HCT116 (cell line): ENCODE measurements around the gene DTNBP1. TPM values are rescaled to one million over a fixed set of nuclear protein-coding genes. Genes with fewer than 3 reads are reported as not detected.

ENCODE experiments used
- ATAC-seq: fragments of 200-7000 bp; cut with Tn5 transposase; 2 replicates; pipeline ENCODE4 v1.9.1; 2020; ENCODE audit warnings: mild to moderate bottlenecking, moderate library complexity
- BruUV-seq: library from RNA; stranded (reverse); fragments of 400-500 nt; replicated peaks from 2 replicates; lab custom pipeline; 2021; lab: Mats Ljungman, UMichigan
- CTCF ChIA-PET: fragments of 300-600 bp; sonication (Branson Sonifier 250); formaldehyde crosslinking; loops from one replicate; lab custom pipeline; 2021; ENCODE audit warnings: antibody characterized with exemption; lab: Charles Lee
- POLR2A ChIA-PET: fragments of 300-600, 350-600 bp; sonication (Branson Sonifier 250); formaldehyde crosslinking; loops from one replicate; lab custom pipeline; 2021; ENCODE audit warnings: antibody characterized with exemption; lab: Charles Lee
- RAD21 ChIA-PET, 2 experiments: fragments of 300-600 bp; sonication (Branson Sonifier 250); formaldehyde crosslinking; loops; one replicate each; lab custom pipeline; 2023; ENCODE audit warnings: low total read pairs in 2 of 2; ENCODE audit not compliant: uncharacterized antibody in 2 of 2, unreplicated experiment in 2 of 2, low non-redundant PET in 1 of 2; lab: Charles Lee
- DNase-seq: peaks from one replicate; pipeline ENCODE4 v3.0.0-alpha.2; 2010; ENCODE audit warnings: low read depth, low spot score
- H2AFZ ChIP-seq: fragments of 200-600 bp; shearing (Covaris generic), sonication (generic); 2 replicates; pipeline ENCODE4 v1.6.1; 2017; ENCODE audit warnings: low read depth, mixed run types, mixed read lengths, antibody characterized with exemption, low read length; ENCODE audit not compliant: poor library complexity, severe bottlenecking
- H3K27ac ChIP-seq: 2 replicates; pipeline ENCODE4 v1.5.1; 2012; ENCODE audit warnings: low read depth, low read length
- H3K27me3 ChIP-seq: fragments of 200-600 bp; sonication (generic); 2 replicates; pipeline ENCODE4 v1.6.1; 2016; ENCODE audit warnings: mixed run types, low read length, mixed read lengths; ENCODE audit not compliant: insufficient read depth
- H3K36me3 ChIP-seq, 2 experiments: fragments of 200-500 bp in 1 of 2; fragments of 200-600 bp in 1 of 2; sonication (Bioruptor generic) in 1 of 2; sonication (generic) in 1 of 2; 2 replicates each; pipeline versions ENCODE4 v1.5.1 to v1.6.1; 2014 to 2016; ENCODE audit warnings: low read length in 2 of 2, inconsistent platforms in 1 of 2, mixed read lengths in 1 of 2, mixed run types in 1 of 2; ENCODE audit not compliant: insufficient read depth in 2 of 2, control insufficient read depth in 1 of 2
- H3K4me1 ChIP-seq, 2 experiments: fragments of 200-600 bp in 1 of 2; sonication (generic) in 1 of 2; 2 replicates each; pipeline versions ENCODE4 v1.5.1 to v1.6.1; 2012 to 2017; ENCODE audit warnings: low read length in 2 of 2, inconsistent platforms in 1 of 2, mild to moderate bottlenecking in 1 of 2, mixed read lengths in 1 of 2, mixed run types in 1 of 2, moderate library complexity in 1 of 2; ENCODE audit not compliant: insufficient read depth in 2 of 2, control insufficient read depth in 1 of 2
- H3K4me2 ChIP-seq: fragments of 200-600 bp; sonication (generic); 2 replicates; pipeline ENCODE4 v1.6.1; 2017; ENCODE audit warnings: mixed run types, low read length, mixed read lengths
- H3K4me3 ChIP-seq, 2 experiments: fragments of 200-600 bp in 1 of 2; sonication (generic) in 1 of 2; replicated peaks in 1 of 2; 2 replicates each; pipeline ENCODE4 v1.5.1; 2011 to 2016; ENCODE audit warnings: low read length in 2 of 2, control low read depth in 1 of 2, low read depth in 1 of 2, mild to moderate bottlenecking in 1 of 2, mixed read lengths in 1 of 2, mixed run types in 1 of 2
- H3K79me2 ChIP-seq: fragments of 200-600 bp; sonication (generic); 2 replicates; pipeline ENCODE4 v1.6.1; 2017; ENCODE audit warnings: mild to moderate bottlenecking, mixed run types, low read length, moderate library complexity, mixed read lengths; ENCODE audit not compliant: insufficient read depth
- H3K9ac ChIP-seq: fragments of 200-600 bp; sonication (generic); 2 replicates; pipeline ENCODE4 v1.6.1; 2016; ENCODE audit warnings: low read length, mixed read lengths
- H3K9me2 ChIP-seq: fragments of 200-600 bp; sonication (generic), shearing (Covaris generic); 2 replicates; pipeline ENCODE4 v1.6.1; 2017; ENCODE audit warnings: mixed run types, mild to moderate bottlenecking, moderate library complexity; ENCODE audit not compliant: insufficient read depth
- H3K9me3 ChIP-seq, 2 experiments: fragments of 200-500 bp in 1 of 2; fragments of 200-600 bp in 1 of 2; sonication (Bioruptor generic) in 1 of 2; sonication (generic) in 1 of 2; 2 replicates each; pipeline ENCODE4 v1.6.1; 2014 to 2017; ENCODE audit warnings: low read length in 2 of 2, mixed read lengths in 2 of 2, inconsistent platforms in 1 of 2, low read depth in 1 of 2, mild to moderate bottlenecking in 1 of 2, mixed run types in 1 of 2, moderate library complexity in 1 of 2; ENCODE audit not compliant: control insufficient read depth in 1 of 2, insufficient read depth in 1 of 2
- H4K20me1 ChIP-seq: fragments of 200-600 bp; sonication (generic), shearing (Covaris generic); 2 replicates; pipeline ENCODE4 v1.6.1; 2017; ENCODE audit warnings: mixed run types, mild to moderate bottlenecking, moderate library complexity; ENCODE audit not compliant: insufficient read depth
- CBX3 ChIP-seq: IDR thresholded peaks from 2 replicates; pipeline ENCODE4 v1.6.1; 2012; ENCODE audit warnings: low read depth
- CEBPB ChIP-seq: IDR thresholded peaks from 2 replicates; pipeline ENCODE4 v1.6.1; 2012; ENCODE audit warnings: low read depth
- EGR1 ChIP-seq: IDR thresholded peaks from 2 replicates; pipeline ENCODE4 v1.6.1; 2012; ENCODE audit warnings: low read depth
- JUND ChIP-seq: IDR thresholded peaks from 2 replicates; pipeline ENCODE4 v1.6.1; 2012
- SRF ChIP-seq: IDR thresholded peaks from 2 replicates; pipeline ENCODE4 v1.6.1; 2012; ENCODE audit warnings: low read depth
- ZFX ChIP-seq: fragments of 450-650 bp; IDR thresholded peaks from 2 replicates; pipeline ENCODE4 v1.6.1; 2017
- ZNF274 ChIP-seq: fragments of 200-500 bp; sonication (Bioruptor generic); IDR thresholded peaks from 2 replicates; pipeline ENCODE4 v1.6.1; 2014; ENCODE audit warnings: mild to moderate bottlenecking, low read depth, low read length, inconsistent platforms
- intact Hi-C: fragments of 100-400 bp; cut with micrococcal nuclease; formaldehyde crosslinking; loops from 2 replicates; pipeline ENCODE4 v1.10.0; 2022
- total RNA-seq: library from RNA; stranded (reverse); gene quantifications from one replicate; pipeline ENCODE4 v1.2.1, GENCODE V29; 2021; ENCODE audit not compliant: unreplicated experiment
- TF ChIP-seq, protein P1 (sequence below): IDR thresholded peaks from 2 replicates; pipeline ENCODE4 v1.6.1; 2012
- TF ChIP-seq, protein P2 (sequence below): IDR thresholded peaks from 2 replicates; pipeline ENCODE4 v1.6.1; 2011; ENCODE audit warnings: mild to moderate bottlenecking, low read length, moderate library complexity; ENCODE audit not compliant: insufficient replicate concordance; ENCODE audit errors: extremely low read depth
- TF ChIP-seq, protein P3 (sequence below), 3 experiments: fragments of 200-600 bp in 1 of 3; sonication (generic) in 1 of 3; IDR thresholded peaks in 2 of 3; conservative IDR thresholded peaks in 1 of 3; 2 replicates each; pipeline ENCODE4 v1.5.1; 2012 to 2017; ENCODE audit warnings: low read depth in 2 of 3, low read length in 2 of 3, antibody characterized with exemption in 1 of 3, borderline replicate concordance in 1 of 3, control low read depth in 1 of 3, mild to moderate bottlenecking in 1 of 3, mixed read lengths in 1 of 3, mixed run types in 1 of 3, moderate library complexity in 1 of 3; ENCODE audit not compliant: insufficient read depth in 1 of 3
- TF ChIP-seq, protein P4 (sequence below): IDR thresholded peaks from 2 replicates; pipeline ENCODE4 v1.6.1; 2012; ENCODE audit warnings: low read depth

DTNBP1 gene
- total RNA-seq, 1 experiment from 2014 or later: 16.7 TPM

DNA sequence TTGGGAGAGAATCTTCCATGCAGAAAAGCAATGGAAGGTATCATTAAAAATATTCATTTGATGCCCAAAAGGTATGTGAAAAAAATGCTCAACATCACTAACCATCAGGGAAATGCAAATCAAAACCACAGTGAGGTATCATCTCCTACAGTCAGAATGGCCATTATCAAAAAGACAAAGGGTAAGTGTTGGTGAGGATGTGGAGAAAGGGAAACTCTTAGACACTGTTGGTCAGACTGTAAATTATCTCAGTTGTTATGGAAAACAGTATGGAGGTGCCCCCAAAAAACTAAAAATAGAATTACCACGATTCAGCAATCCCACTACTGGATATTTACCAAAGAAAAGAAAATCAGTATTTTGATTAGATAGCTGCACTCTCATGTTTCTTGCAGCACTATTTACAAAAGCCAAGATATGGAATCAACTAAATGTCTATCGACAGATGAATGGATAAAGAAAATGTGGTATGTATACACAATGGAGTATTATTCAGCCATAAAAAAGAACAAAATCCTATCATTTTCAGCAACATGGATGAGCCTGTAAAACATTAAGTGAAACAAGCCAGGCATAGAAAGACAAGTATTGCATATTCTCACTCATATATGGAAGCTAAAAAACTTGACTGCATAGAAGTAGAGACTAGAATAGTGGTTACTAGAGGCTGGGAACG lies 84.0 kb downstream of the DTNBP1 start:
- no peak overlapping the region for H2AFZ ChIP-seq
- ChIA-PET CTCF (no interaction called here), RAD21 (no interaction called here), POLR2A (no interaction called here)
- H3K9me3 ChIP-seq: no peaks in the 10 kb centered on the region
- no peak overlapping the region for H3K4me2 ChIP-seq
- intact Hi-C loops: no loop called here
- ATAC-seq (no peak), DNase-seq (no peak)
- H3K27ac ChIP-seq: no peak overlapping the region
- TF ChIP-seq ZFX (no peak), CBX3 (no peak), CEBPB (no peak), SRF (no peak), JUND (no peak), ZNF274 (no peak), EGR1 (no peak)
- TF ChIP-seq, protein P1, sequence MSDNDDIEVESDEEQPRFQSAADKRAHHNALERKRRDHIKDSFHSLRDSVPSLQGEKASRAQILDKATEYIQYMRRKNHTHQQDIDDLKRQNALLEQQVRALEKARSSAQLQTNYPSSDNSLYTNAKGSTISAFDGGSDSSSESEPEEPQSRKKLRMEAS: no peak
- TF ChIP-seq, protein P2, sequence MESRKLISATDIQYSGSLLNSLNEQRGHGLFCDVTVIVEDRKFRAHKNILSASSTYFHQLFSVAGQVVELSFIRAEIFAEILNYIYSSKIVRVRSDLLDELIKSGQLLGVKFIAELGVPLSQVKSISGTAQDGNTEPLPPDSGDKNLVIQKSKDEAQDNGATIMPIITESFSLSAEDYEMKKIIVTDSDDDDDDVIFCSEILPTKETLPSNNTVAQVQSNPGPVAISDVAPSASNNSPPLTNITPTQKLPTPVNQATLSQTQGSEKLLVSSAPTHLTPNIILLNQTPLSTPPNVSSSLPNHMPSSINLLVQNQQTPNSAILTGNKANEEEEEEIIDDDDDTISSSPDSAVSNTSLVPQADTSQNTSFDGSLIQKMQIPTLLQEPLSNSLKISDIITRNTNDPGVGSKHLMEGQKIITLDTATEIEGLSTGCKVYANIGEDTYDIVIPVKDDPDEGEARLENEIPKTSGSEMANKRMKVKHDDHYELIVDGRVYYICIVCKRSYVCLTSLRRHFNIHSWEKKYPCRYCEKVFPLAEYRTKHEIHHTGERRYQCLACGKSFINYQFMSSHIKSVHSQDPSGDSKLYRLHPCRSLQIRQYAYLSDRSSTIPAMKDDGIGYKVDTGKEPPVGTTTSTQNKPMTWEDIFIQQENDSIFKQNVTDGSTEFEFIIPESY: no peak
- TF ChIP-seq, protein P3, sequence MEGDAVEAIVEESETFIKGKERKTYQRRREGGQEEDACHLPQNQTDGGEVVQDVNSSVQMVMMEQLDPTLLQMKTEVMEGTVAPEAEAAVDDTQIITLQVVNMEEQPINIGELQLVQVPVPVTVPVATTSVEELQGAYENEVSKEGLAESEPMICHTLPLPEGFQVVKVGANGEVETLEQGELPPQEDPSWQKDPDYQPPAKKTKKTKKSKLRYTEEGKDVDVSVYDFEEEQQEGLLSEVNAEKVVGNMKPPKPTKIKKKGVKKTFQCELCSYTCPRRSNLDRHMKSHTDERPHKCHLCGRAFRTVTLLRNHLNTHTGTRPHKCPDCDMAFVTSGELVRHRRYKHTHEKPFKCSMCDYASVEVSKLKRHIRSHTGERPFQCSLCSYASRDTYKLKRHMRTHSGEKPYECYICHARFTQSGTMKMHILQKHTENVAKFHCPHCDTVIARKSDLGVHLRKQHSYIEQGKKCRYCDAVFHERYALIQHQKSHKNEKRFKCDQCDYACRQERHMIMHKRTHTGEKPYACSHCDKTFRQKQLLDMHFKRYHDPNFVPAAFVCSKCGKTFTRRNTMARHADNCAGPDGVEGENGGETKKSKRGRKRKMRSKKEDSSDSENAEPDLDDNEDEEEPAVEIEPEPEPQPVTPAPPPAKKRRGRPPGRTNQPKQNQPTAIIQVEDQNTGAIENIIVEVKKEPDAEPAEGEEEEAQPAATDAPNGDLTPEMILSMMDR (IDR thresholded peaks at IDR 0.05 in 2 of 3, conservative IDR thresholded peaks at IDR 0.05 in 1 of 3; ENCODE audit: borderline replicate concordance in 1 of 3, insufficient read depth in 1 of 3, low read depth in 2 of 3, low read length in 2 of 3): no peak
- TF ChIP-seq, protein P4, sequence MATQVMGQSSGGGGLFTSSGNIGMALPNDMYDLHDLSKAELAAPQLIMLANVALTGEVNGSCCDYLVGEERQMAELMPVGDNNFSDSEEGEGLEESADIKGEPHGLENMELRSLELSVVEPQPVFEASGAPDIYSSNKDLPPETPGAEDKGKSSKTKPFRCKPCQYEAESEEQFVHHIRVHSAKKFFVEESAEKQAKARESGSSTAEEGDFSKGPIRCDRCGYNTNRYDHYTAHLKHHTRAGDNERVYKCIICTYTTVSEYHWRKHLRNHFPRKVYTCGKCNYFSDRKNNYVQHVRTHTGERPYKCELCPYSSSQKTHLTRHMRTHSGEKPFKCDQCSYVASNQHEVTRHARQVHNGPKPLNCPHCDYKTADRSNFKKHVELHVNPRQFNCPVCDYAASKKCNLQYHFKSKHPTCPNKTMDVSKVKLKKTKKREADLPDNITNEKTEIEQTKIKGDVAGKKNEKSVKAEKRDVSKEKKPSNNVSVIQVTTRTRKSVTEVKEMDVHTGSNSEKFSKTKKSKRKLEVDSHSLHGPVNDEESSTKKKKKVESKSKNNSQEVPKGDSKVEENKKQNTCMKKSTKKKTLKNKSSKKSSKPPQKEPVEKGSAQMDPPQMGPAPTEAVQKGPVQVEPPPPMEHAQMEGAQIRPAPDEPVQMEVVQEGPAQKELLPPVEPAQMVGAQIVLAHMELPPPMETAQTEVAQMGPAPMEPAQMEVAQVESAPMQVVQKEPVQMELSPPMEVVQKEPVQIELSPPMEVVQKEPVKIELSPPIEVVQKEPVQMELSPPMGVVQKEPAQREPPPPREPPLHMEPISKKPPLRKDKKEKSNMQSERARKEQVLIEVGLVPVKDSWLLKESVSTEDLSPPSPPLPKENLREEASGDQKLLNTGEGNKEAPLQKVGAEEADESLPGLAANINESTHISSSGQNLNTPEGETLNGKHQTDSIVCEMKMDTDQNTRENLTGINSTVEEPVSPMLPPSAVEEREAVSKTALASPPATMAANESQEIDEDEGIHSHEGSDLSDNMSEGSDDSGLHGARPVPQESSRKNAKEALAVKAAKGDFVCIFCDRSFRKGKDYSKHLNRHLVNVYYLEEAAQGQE: no peak
- TF ChIP-seq, all 23 proteins: peak for 0
- H3K79me2 ChIP-seq: no peaks in the 10 kb centered on the region
- no peaks in the 10 kb centered on the region for H3K27me3 ChIP-seq
- H3K36me3 ChIP-seq: no peaks in the 10 kb centered on the region
- H3K4me1 ChIP-seq: no peaks in the 10 kb centered on the region
- no peak overlapping the region for H3K4me3 ChIP-seq
- H4K20me1 ChIP-seq: no peaks in the 10 kb centered on the region
- no peak overlapping the region for H3K9ac ChIP-seq
- H3K9me2 ChIP-seq: no peaks in the 10 kb centered on the region
- BruUV-seq: no TSS peak
